ENCODE results near the gene ZMYND8. TPM values are rescaled to one million over a fixed set of nuclear protein-coding genes. Genes with fewer than 3 reads are reported as not detected.

Gene ZMYND8
- total RNA-seq, 1 experiment from 2014 or later, result 53.1 TPM

DNA sequence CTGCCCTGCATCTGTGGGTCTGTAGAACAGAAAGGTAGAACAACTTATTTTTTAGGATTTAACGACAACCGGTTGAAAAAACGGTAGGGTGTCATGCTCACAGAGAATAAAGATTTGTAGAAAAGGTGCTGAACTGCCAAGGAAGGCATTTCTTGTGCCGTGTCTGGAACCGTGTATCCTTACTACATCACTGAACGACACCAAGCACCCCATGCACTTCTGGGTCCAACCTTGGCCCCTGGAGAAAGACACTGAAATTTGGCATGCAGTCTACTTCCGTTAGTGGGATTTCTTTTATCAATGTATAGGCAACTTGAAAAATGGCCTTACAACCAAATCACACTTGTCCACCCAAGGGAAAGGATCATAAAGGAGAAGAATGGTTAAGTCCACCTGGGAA, 145.5 kb downstream of the ZMYND8 start:
- no peaks in the 10 kb centered on the region for H3K9me3 Mint-ChIP-seq (ENCODE audit: low read depth, unreplicated experiment)
- peaks cover 29% of the 10 kb centered on the region for H3K36me3 Mint-ChIP-seq (ENCODE audit: insufficient read depth, unreplicated experiment)
- intact Hi-C loops (cut with micrococcal nuclease; ENCODE audit: unreplicated experiment), result no loop called here
- H3K4me3 Mint-ChIP-seq (ENCODE audit: low read depth, unreplicated experiment), result no peak overlapping the region
- no TSS peak for BruUV-seq (replicated peaks)
- CTCF ChIA-PET, result no interaction called here
- TF ChIP-seq, protein P1, sequence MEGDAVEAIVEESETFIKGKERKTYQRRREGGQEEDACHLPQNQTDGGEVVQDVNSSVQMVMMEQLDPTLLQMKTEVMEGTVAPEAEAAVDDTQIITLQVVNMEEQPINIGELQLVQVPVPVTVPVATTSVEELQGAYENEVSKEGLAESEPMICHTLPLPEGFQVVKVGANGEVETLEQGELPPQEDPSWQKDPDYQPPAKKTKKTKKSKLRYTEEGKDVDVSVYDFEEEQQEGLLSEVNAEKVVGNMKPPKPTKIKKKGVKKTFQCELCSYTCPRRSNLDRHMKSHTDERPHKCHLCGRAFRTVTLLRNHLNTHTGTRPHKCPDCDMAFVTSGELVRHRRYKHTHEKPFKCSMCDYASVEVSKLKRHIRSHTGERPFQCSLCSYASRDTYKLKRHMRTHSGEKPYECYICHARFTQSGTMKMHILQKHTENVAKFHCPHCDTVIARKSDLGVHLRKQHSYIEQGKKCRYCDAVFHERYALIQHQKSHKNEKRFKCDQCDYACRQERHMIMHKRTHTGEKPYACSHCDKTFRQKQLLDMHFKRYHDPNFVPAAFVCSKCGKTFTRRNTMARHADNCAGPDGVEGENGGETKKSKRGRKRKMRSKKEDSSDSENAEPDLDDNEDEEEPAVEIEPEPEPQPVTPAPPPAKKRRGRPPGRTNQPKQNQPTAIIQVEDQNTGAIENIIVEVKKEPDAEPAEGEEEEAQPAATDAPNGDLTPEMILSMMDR (IDR thresholded peaks at IDR 0.05; ENCODE audit: unreplicated experiment), result no peak
- H3K4me1 Mint-ChIP-seq (ENCODE audit: low read depth, unreplicated experiment), result peaks cover 13% of the 10 kb centered on the region
- no peak for DNase-seq
- no peaks in the 10 kb centered on the region for H3K27me3 Mint-ChIP-seq (ENCODE audit: unreplicated experiment)
- H3K27ac Mint-ChIP-seq (ENCODE audit: unreplicated experiment), result no peak overlapping the region

DNA sequence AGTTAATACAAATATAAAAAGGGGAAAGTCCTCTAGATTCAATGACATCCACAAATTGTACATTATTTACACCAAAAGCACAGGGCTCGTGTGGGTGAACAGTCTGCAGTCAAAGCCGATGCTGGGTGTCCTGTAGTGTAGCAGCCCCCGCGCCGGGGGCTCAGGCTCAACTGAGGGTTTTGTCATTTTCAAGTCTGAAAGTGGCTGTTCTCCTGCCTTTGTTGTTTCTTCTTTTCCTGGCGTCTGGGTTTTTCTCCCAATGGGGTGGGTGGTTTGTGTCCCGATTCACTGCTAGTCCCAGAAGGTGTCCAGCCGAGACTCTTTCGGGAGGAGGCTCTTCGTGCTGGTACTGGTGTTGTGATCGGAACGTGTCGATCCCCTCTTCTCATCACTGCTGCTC, 146.0 kb downstream of the ZMYND8 start:
- H3K4me3 Mint-ChIP-seq (ENCODE audit: low read depth, unreplicated experiment), result no peak overlapping the region
- TF ChIP-seq, protein P1 (IDR thresholded peaks at IDR 0.05; ENCODE audit: unreplicated experiment), result no peak
- H3K27ac Mint-ChIP-seq (ENCODE audit: unreplicated experiment), result no peak overlapping the region
- DNase-seq, result no peak
- no peaks in the 10 kb centered on the region for H3K9me3 Mint-ChIP-seq (ENCODE audit: low read depth, unreplicated experiment)
- no peaks in the 10 kb centered on the region for H3K27me3 Mint-ChIP-seq (ENCODE audit: unreplicated experiment)
- H3K36me3 Mint-ChIP-seq (ENCODE audit: insufficient read depth, unreplicated experiment), result peaks cover 29% of the 10 kb centered on the region
- H3K4me1 Mint-ChIP-seq (ENCODE audit: low read depth, unreplicated experiment), result peaks cover 19% of the 10 kb centered on the region
- intact Hi-C loops (cut with micrococcal nuclease; ENCODE audit: unreplicated experiment), result no loop called here
- CTCF ChIA-PET, result interaction anchor here (0.7 kb wide), 1 partner anchor 11 kb away, joined by 7 read pairs; no protein-coding TSS in a partner anchor
- BruUV-seq (replicated peaks), result no TSS peak

DNA sequence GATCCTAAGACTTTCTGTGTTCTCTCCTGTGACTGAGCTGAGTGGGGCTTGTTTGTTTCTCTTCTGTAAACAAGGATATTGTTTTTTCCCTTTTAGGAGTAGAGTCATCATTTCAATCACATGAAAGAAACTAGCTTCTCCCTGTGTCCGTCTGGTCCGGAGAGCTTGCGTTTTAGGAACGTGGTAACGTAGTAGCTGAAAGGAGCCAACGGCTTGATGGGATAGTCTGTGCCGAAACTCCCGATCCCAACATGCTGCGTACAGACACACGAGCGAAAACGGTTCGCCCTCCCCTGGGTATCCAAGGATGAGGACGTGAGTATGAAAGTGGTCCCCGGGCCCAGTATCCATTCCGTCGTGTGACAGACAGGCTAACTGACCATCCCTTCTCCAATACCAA, 146.5 kb downstream of the ZMYND8 start:
- no peaks in the 10 kb centered on the region for H3K9me3 Mint-ChIP-seq (ENCODE audit: low read depth, unreplicated experiment)
- DNase-seq, result no peak
- no peak overlapping the region for H3K4me3 Mint-ChIP-seq (ENCODE audit: low read depth, unreplicated experiment)
- intact Hi-C loops (cut with micrococcal nuclease; ENCODE audit: unreplicated experiment), result loop anchor here (10.0 kb wide), 2 partner anchors 285 to 415 kb away; no protein-coding TSS in a partner anchor
- BruUV-seq (replicated peaks), result TSS peak; percentile 60
- H3K27ac Mint-ChIP-seq (ENCODE audit: unreplicated experiment), result no peak overlapping the region
- TF ChIP-seq, protein P1 (IDR thresholded peaks at IDR 0.05; ENCODE audit: unreplicated experiment), result no peak
- no peaks in the 10 kb centered on the region for H3K27me3 Mint-ChIP-seq (ENCODE audit: unreplicated experiment)
- H3K4me1 Mint-ChIP-seq (ENCODE audit: low read depth, unreplicated experiment), result peaks cover 23% of the 10 kb centered on the region
- peaks cover 31% of the 10 kb centered on the region for H3K36me3 Mint-ChIP-seq (ENCODE audit: insufficient read depth, unreplicated experiment)
- CTCF ChIA-PET, result interaction anchor here (0.7 kb wide), 1 partner anchor 11 kb away, joined by 7 read pairs; no protein-coding TSS in a partner anchor

DNA sequence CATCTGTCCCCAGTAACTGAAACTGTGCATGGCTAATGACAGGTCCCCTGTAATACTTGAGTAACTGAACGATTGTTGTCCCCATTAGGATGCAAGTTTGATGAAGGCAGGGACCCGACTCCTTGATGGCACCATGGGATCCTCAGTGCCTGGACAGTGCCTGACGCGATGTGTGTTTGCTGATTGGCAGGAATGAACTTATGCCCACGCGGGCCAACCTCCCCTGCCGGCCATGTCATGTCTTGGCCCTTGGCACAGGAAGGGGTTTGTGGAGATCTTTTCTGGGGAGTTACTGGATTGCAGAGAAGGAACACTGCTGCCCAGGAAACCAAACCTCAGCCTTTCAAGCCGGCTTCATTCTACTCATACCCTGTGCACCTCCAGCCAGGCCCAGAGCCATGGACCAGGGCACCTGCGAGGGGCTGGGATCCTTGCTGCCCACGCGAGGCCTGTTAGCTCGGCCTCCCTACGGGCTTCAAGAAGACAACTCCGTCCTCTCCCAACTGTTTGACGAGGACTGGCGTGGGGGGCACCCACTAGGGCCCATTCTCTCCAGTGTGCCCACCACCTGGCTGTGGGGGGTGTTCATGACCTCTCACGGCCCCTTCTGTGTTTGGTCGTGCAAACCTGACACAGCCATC, 147.8 kb downstream of the ZMYND8 start:
- CTCF ChIA-PET, result no interaction called here
- TF ChIP-seq, protein P1 (IDR thresholded peaks at IDR 0.05; ENCODE audit: unreplicated experiment), result no peak
- H3K4me1 Mint-ChIP-seq (ENCODE audit: low read depth, unreplicated experiment), result peaks cover 36% of the 10 kb centered on the region
- no TSS peak for BruUV-seq (replicated peaks)
- DNase-seq, result no peak
- H3K27ac Mint-ChIP-seq (ENCODE audit: unreplicated experiment), result no peak overlapping the region
- H3K9me3 Mint-ChIP-seq (ENCODE audit: low read depth, unreplicated experiment), result no peaks in the 10 kb centered on the region
- no peaks in the 10 kb centered on the region for H3K27me3 Mint-ChIP-seq (ENCODE audit: unreplicated experiment)
- peaks cover 42% of the 10 kb centered on the region for H3K36me3 Mint-ChIP-seq (ENCODE audit: insufficient read depth, unreplicated experiment)
- intact Hi-C loops (cut with micrococcal nuclease; ENCODE audit: unreplicated experiment), result loop anchor here (10.0 kb wide), 2 partner anchors 286 to 416 kb away; no protein-coding TSS in a partner anchor
- no peak overlapping the region for H3K4me3 Mint-ChIP-seq (ENCODE audit: low read depth, unreplicated experiment)
